Measurements from ENCODE around the gene RNF39. TPM values are rescaled to one million over a fixed set of nuclear protein-coding genes. Genes with fewer than 3 reads are reported as not detected.

RNF39 gene
- polyA plus RNA-seq, 10 donors = 0.43 to 1.4 (median 0.58) TPM

Other genes with a start within 250 kb of the RNF39 start
- 1 to 10 TPM; 1.4 to 7.8 (median 5.4) TPM for gene HLA-G, start 247.9 kb downstream of the RNF39 start, polyA plus RNA-seq (ENCODE audit: insufficient read length in 10 of 10)
- 100 to 1,000 TPM in 7 of 10 donors, 10 to 100 TPM in 3; 60.0 to 190 (median 107) TPM for gene HLA-A, start 133.2 kb downstream of the RNF39 start, polyA plus RNA-seq (ENCODE audit: insufficient read length in 10 of 10)
- 10 to 100 TPM; 18.9 to 33.5 (median 23.3) TPM for gene POLR1H, start 14.5 kb downstream of the RNF39 start, polyA plus RNA-seq (ENCODE audit: insufficient read length in 10 of 10)
- 10 to 100 TPM; 27.5 to 40.1 (median 33.5) TPM for gene PPP1R11, start 8.6 kb downstream of the RNF39 start, polyA plus RNA-seq (ENCODE audit: insufficient read length in 10 of 10)
- under 1 TPM in 3 of 10 donors, not detected in 7; 0.16 to 0.38 (median 0.37) TPM for gene TRIM31, start 37.3 kb upstream of the RNF39 start, polyA plus RNA-seq (ENCODE audit: insufficient read length in 10 of 10)
- gene TRIM40, start 60.4 kb upstream of the RNF39 start, polyA plus RNA-seq (ENCODE audit: insufficient read length in 10 of 10) = not detected
- gene TRIM10, start 85.4 kb upstream of the RNF39 start, polyA plus RNA-seq (ENCODE audit: insufficient read length in 10 of 10) = 1 to 10 TPM in 1 of 10 donors, under 1 TPM in 9; 0.31 to 1.9 (median 0.61) TPM
- not detected for gene TRIM15, start 87.8 kb upstream of the RNF39 start, polyA plus RNA-seq (ENCODE audit: insufficient read length in 10 of 10)
- gene TRIM26, start 137.6 kb upstream of the RNF39 start, polyA plus RNA-seq (ENCODE audit: insufficient read length in 10 of 10) = 10 to 100 TPM; 12.7 to 18.9 (median 14.2) TPM